GM23338 (cell line): Measurements from ENCODE around the gene ERP29. TPM values are rescaled to one million over a fixed set of nuclear protein-coding genes. Genes with fewer than 3 reads are reported as not detected.
A peak's percentile ranks its signal among the peaks of the same experiment; 100 is the strongest.

Experiments used
- ATAC-seq: fragments of 200-7000 bp; cut with Tn5 transposase; 3 replicates; pipeline ENCODE4 v1.9.1; 2020
- DNase-seq: peaks from one replicate; pipeline ENCODE4 v3.0.0-alpha.2; 2015; ENCODE audit warnings: low spot score
- H2AFZ ChIP-seq: fragments of 200-600 bp; sonication (generic); 2 replicates; pipeline ENCODE4 v1.8.0; 2016; ENCODE audit warnings: antibody characterized with exemption, mild to moderate bottlenecking, moderate library complexity
- H3F3A ChIP-seq: fragments of 200-600 bp; sonication (generic); replicated peaks from 2 replicates; pipeline ENCODE4 v1.8.0; 2017; ENCODE audit warnings: antibody characterized with exemption, mixed run types, low read depth
- H3K27ac ChIP-seq: fragments of 200-600 bp; sonication (generic); 2 replicates; pipeline ENCODE4 v1.6.1; 2016; ENCODE audit warnings: low read depth
- H3K27me3 ChIP-seq: fragments of 200-600 bp; sonication (generic); 2 replicates; pipeline ENCODE4 v1.8.0; 2016; ENCODE audit warnings: mild to moderate bottlenecking, mixed run types, moderate library complexity; ENCODE audit not compliant: insufficient read depth
- H3K36me3 ChIP-seq: fragments of 200-600 bp; sonication (generic); 2 replicates; pipeline ENCODE4 v1.8.0; 2016; ENCODE audit warnings: mild to moderate bottlenecking; ENCODE audit not compliant: insufficient read depth
- H3K4me1 ChIP-seq: fragments of 200-600 bp; sonication (generic); 2 replicates; pipeline ENCODE4 v1.8.0; 2016; ENCODE audit warnings: mild to moderate bottlenecking, moderate library complexity; ENCODE audit not compliant: insufficient read depth
- H3K4me2 ChIP-seq: fragments of 200-600 bp; sonication (generic); 2 replicates; pipeline ENCODE4 v1.7.1; 2017; ENCODE audit warnings: mixed run types
- H3K4me3 ChIP-seq: fragments of 200-600 bp; sonication (generic); 2 replicates; pipeline ENCODE4 v1.6.1; 2016; ENCODE audit warnings: mixed run types
- H3K79me2 ChIP-seq: fragments of 200-600 bp; sonication (generic); replicated peaks from 2 replicates; pipeline ENCODE4 v1.8.0; 2017; ENCODE audit warnings: mild to moderate bottlenecking; ENCODE audit not compliant: insufficient read depth
- H3K9me2 ChIP-seq: fragments of 200-600 bp; sonication (generic); 2 replicates; pipeline ENCODE4 v1.8.0; 2017; ENCODE audit not compliant: insufficient read depth
- H4K20me1 ChIP-seq: fragments of 200-600 bp; sonication (generic); replicated peaks from 2 replicates; pipeline ENCODE4 v1.8.0; 2017; ENCODE audit warnings: mild to moderate bottlenecking; ENCODE audit not compliant: insufficient read depth
- H3K27ac Mint-ChIP-seq: 2 replicates; pipeline ENCODE4 v1.8.0; 2020; ENCODE audit warnings: inconsistent platforms, mild to moderate bottlenecking, moderate library complexity, mixed read lengths
- H3K27me3 Mint-ChIP-seq: 3 replicates; pipeline ENCODE4 v1.8.0; 2022; ENCODE audit warnings: low read depth, mild to moderate bottlenecking, moderate library complexity, mixed read lengths, inconsistent platforms; ENCODE audit not compliant: insufficient read depth, poor library complexity
- H3K36me3 Mint-ChIP-seq: 3 replicates; pipeline ENCODE4 v1.8.0; 2021; ENCODE audit warnings: low read depth, mild to moderate bottlenecking, inconsistent platforms, moderate library complexity, mixed read lengths
- H3K4me1 Mint-ChIP-seq: 3 replicates; pipeline ENCODE4 v1.8.0; 2020; ENCODE audit warnings: mild to moderate bottlenecking, inconsistent platforms, mixed read lengths
- H3K4me3 Mint-ChIP-seq: 3 replicates; pipeline ENCODE4 v1.8.0; 2021; ENCODE audit warnings: moderate library complexity, mild to moderate bottlenecking, inconsistent platforms, mixed read lengths
- H3K9me3 Mint-ChIP-seq: 3 replicates; pipeline ENCODE4 v1.8.0; 2020; ENCODE audit warnings: moderate library complexity, mild to moderate bottlenecking, inconsistent platforms, mixed read lengths
- CREB1 ChIP-seq: fragments of 250-450 bp; sonication (Bioruptor Pico); IDR thresholded peaks from 2 replicates; pipeline ENCODE4 v1.5.0; 2020; ENCODE audit warnings: low read depth, mild to moderate bottlenecking, moderate library complexity
- CTCF ChIP-seq, 2 experiments: fragments of 200-600 bp in 1 of 2; sonication (generic) in 1 of 2; conservative IDR thresholded peaks; 2 replicates each; pipeline versions ENCODE4 v1.5.1 to v1.6.1; 2016 to 2017; ENCODE audit warnings: antibody characterized with exemption in 2 of 2, low read depth in 2 of 2, mild to moderate bottlenecking in 2 of 2, moderate library complexity in 1 of 2
- ETS1 ChIP-seq: IDR thresholded peaks from 2 replicates; pipeline ENCODE4 v1.6.1; 2016; ENCODE audit warnings: antibody characterized with exemption
- EZH2 ChIP-seq: fragments of 200-600 bp; sonication (generic); IDR thresholded peaks from one replicate; pipeline ENCODE4 v1.8.0; 2017; ENCODE audit warnings: antibody characterized with exemption, mild to moderate bottlenecking, low read depth; ENCODE audit not compliant: unreplicated experiment
- EZH2phosphoT487 ChIP-seq: fragments of 200-600 bp; sonication (generic); IDR thresholded peaks from one replicate; pipeline ENCODE4 v1.8.1; 2018; ENCODE audit warnings: antibody characterized with exemption; ENCODE audit not compliant: unreplicated experiment
- JUNB ChIP-seq: IDR thresholded peaks from one replicate; pipeline ENCODE4 v1.6.1; 2016; ENCODE audit warnings: antibody characterized with exemption; ENCODE audit not compliant: unreplicated experiment
- NANOG ChIP-seq: IDR thresholded peaks from 2 replicates; pipeline ENCODE4 v1.6.1; 2016; ENCODE audit warnings: antibody characterized with exemption, borderline replicate concordance
- POLR2AphosphoS5 ChIP-seq: IDR thresholded peaks from 2 replicates; pipeline ENCODE4 v1.6.1; 2016; ENCODE audit warnings: antibody characterized with exemption, low read depth
- REST ChIP-seq: IDR thresholded peaks from one replicate; pipeline ENCODE4 v1.6.1; 2018; ENCODE audit warnings: antibody characterized with exemption; ENCODE audit not compliant: unreplicated experiment
- STAT1 ChIP-seq: IDR thresholded peaks from one replicate; pipeline ENCODE4 v1.6.1; 2016; ENCODE audit warnings: antibody characterized with exemption; ENCODE audit not compliant: unreplicated experiment
- ZNF114 ChIP-seq: fragments of 250-450 bp; sonication (Bioruptor Pico); IDR thresholded peaks from 2 replicates; pipeline ENCODE4 v1.5.0; 2020; ENCODE audit warnings: mild to moderate bottlenecking, moderate library complexity
- ZNF462 ChIP-seq: fragments of 250-450 bp; sonication (Bioruptor Pico); IDR thresholded peaks from 2 replicates; pipeline ENCODE4 v1.5.0; 2020; ENCODE audit warnings: mild to moderate bottlenecking, moderate library complexity
- long read RNA-seq: library from polyadenylated mRNA; unstranded; transcript quantifications from one replicate; pipeline ENCODE4 v2.0.0, GENCODE V29; 2020; ENCODE audit not compliant: unreplicated experiment
- polyA plus RNA-seq: library from polyadenylated mRNA; unstranded; fragments of >200 nt; fragmentation: Nextera tagmentation; extraction: Ambion mirVana; gene quantifications from 2 replicates; pipeline ENCODE4 v1.2.1, GENCODE V29; 2016
- total RNA-seq: library from RNA; depleted of rRNA; stranded (reverse); fragments of >200 nt; shearing (Covaris generic); gene quantifications from 2 replicates; pipeline ENCODE4 v1.2.3, GENCODE V29; 2014; rRNA removed

Gene ERP29
- 90.7 and 91.1 TPM in 2 replicates for total RNA-seq
- 166 and 173 TPM in 2 replicates for polyA plus RNA-seq
- long read RNA-seq, transcript ERP29-202 (2 exons, 1,333 nt), result minor isoform, 26 of 292 reads
- long read RNA-seq, transcript ERP29-201 (3 exons, 1,735 nt), result major isoform, 253 of 292 reads
- long read RNA-seq, partial matches to known transcripts, result 1 of 292 reads
- long read RNA-seq, other reads (novel, unspliced or antisense), result 12 of 292 reads

DNA sequence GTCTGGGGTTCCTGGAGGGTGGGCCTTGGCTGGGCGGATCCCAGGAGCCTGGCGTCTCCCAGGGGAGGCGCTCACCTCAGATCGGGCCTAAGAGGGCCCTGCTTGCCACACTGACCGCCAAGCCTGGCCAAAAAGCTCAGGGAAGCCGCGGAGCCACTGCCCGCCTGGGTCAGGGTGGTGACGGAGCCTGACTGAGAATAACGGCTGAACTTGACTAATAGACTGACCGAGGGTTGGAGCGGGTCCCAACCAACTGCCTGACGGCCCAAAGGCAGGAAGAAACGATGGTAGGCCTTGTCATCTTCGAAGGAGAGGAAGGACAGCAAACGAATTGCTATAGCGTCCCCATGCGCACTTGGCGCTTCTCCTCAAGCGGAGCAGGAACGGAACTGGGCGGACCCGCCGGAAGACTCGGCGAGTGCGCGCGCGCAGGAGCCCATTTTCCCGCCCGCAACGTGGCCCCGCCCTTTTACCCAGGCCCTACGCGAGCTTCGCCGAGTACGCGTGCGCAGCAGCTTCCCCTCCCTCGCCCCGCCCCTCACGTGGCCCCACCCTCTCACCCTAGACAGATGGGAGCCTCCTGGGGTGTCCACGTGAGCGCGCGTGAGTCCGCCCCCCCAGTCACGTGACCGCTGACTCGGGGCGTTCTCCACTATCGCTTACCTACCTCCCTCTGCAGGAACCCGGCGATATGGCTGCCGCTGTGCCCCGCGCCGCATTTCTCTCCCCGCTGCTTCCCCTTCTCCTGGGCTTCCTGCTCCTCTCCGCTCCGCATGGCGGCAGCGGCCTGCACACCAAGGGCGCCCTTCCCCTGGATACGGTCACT is at the start of gene ERP29, which contains the start of gene TMEM116:
ERP29 (plus strand) TSS at position 652 of the 826 bp plus-strand sequence; CDS start at position 692, 40 bp downstream.
TMEM116 (minus strand) TSS at position 391 of the 826 bp plus-strand sequence. CDS start 7,895 bp downstream, outside the sequence.
- H3K4me3 Mint-ChIP-seq, result peak within 1 kb of the TSS; percentile 97
- peaks cover 28% of the 10 kb centered on the region for H4K20me1 ChIP-seq
- TF ChIP-seq JUNB (no peak), EZH2phosphoT487 (no peak), ZNF462 (CRISPR knock-in tag) (no peak), POLR2AphosphoS5 (peak; percentile 98), EZH2 (no peak), REST (peak; percentile 19), CREB1 (CRISPR knock-in tag) (peak; percentile 74), CTCF (conservative IDR thresholded peaks at IDR 0.05; ENCODE audit: low read depth in 2 of 2) (peak; percentile 27 to 36; a peak in 3 of 4 replicates), ZNF114 (CRISPR knock-in tag) (no peak), STAT1 (no peak), NANOG (no peak), ETS1 (peak; percentile 33; the same call in 1 of the 2 replicates)

More for the DNA sequence above, at the start of gene ERP29, which contains the start of gene TMEM116:
- H3K9me3 Mint-ChIP-seq, result peaks cover 7% of the 10 kb centered on the region
- peaks cover 19% of the 10 kb centered on the region; the same call in 1 of the 2 replicates for H3K4me1 ChIP-seq
- peak within 1 kb of the TSS; percentile 100 for H3K4me3 ChIP-seq
- DNase-seq (peak; percentile 99), ATAC-seq (peak; percentile 76)
- peaks cover 40% of the 10 kb centered on the region for H3K36me3 Mint-ChIP-seq
- 0 out of 2 replicates have a peak, but pooled peaks cover 5% of the 10 kb centered on the region for H3K9me2 ChIP-seq
- H3F3A ChIP-seq, result peaks cover 10% of the 10 kb centered on the region; the same call in 1 of the 2 replicates
- H3K27me3 Mint-ChIP-seq, result peaks cover 16% of the 10 kb centered on the region
- H3K36me3 ChIP-seq, result peaks cover 15% of the 10 kb centered on the region
- peaks cover 28% of the 10 kb centered on the region for H3K4me1 Mint-ChIP-seq
- H3K27me3 ChIP-seq, result no peaks in the 10 kb centered on the region
- peak within 1 kb of the TSS; percentile 99 for H3K27ac ChIP-seq
- peak within 1 kb of the TSS; percentile 99 for H3K27ac Mint-ChIP-seq
- H2AFZ ChIP-seq, result peak within 1 kb of the TSS; percentile 97
- H3K4me2 ChIP-seq, result peak within 1 kb of the TSS; percentile 99
- H3K79me2 ChIP-seq, result peaks cover 58% of the 10 kb centered on the region
